ENCODE results near the gene KCNQ4.
A peak's percentile ranks its signal among the peaks of the same experiment; 100 is the strongest.

KCNQ4 gene

GRCh38 chr1:40853885-40854170 lies 70.2 kb downstream of the KCNQ4 start:
- no peak overlapping the region for H3K4me3 ChIP-seq (ENCODE audit: low read depth, low read length)
- no peak for TF ChIP-seq CTCF (IDR thresholded peaks at IDR 0.05; ENCODE audit: control insufficient read depth, extremely low read depth, insufficient read depth)
- no peak for DNase-seq (ENCODE audit: low read depth)

DNA sequence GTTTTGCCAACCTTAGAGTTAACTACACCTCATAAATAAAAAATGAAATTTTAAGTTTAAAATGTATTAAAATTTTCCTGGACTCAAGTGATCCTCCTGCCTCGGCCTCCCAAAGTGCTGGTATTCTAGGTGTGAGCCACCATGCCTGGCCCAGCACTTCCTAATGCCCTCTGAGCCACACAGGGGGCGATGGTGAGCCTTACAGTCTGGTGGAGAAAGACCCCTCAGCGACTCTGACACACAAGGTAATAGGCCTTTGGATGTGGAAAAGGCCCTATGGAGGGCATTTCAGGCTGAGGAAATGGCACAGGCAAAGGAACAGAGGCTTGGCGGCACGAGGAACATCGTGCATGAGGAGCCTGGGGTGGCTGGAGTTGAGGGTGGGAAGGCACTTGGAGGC lies 71.9 kb downstream of the KCNQ4 start:
- 0 out of 2 replicates have a peak, but pooled peaks have one; percentile 10 for TF ChIP-seq CTCF (IDR thresholded peaks at IDR 0.05; ENCODE audit: control insufficient read depth, extremely low read depth, insufficient read depth)
- no peak overlapping the region for H3K4me3 ChIP-seq (ENCODE audit: low read depth, low read length)
- DNase-seq (ENCODE audit: low read depth) = no peak

DNA sequence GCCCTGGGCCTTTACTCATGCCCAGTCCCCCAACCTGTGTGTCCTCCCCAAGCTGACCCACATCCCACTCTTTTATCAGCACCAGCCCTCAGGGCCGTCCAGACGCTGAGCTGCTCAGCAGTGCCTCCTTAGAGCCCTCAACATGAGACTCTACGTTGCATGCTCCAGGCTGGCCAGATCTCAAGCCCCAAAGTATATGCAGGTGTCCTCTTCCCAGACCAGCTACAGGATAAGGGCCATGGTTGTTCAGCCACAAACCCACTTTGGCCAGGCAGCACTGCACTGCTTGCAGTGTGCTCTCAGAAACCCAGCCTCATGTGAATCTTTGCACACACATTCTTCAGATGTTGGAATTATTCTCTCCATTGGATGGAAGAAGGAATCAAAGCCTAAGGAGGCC lies 72.5 kb downstream of the KCNQ4 start:
- no peak overlapping the region for H3K4me3 ChIP-seq (ENCODE audit: low read depth, low read length)
- TF ChIP-seq CTCF (IDR thresholded peaks at IDR 0.05; ENCODE audit: control insufficient read depth, extremely low read depth, insufficient read depth) = no peak
- DNase-seq (ENCODE audit: low read depth) = no peak

DNA sequence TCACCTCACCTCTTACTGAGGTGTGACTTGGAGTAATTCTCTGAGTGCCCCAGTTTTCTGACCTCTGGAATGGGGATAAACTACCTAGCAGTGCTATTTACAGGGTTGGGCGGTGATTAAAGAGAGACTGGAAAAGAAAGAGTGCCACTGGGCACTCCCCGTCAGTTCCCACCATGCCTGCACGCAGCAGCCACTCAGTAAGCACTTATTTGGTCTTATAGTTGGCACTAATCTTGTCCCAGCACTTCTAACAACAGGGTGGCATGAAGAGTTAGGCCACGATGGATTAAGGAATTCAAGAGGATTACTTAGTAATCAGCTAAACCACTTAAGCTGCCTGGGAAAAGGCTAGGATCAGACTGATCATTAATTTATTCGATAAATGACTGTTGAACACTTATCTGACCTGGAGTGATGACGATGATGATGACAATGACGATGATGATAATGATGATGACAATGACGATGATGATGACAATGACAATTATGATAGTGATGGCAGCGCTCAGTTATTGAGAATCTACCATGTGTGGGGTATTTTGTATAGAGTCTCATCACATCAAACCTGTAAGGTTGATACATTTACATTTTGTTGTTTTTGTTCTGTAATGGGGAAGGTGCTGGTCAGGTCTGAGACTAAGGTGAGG lies 73.2 kb downstream of the KCNQ4 start:
- no peak for TF ChIP-seq CTCF (IDR thresholded peaks at IDR 0.05; ENCODE audit: control insufficient read depth, extremely low read depth, insufficient read depth)
- no peak for DNase-seq (ENCODE audit: low read depth)
- no peak overlapping the region for H3K4me3 ChIP-seq (ENCODE audit: low read depth, low read length)

- DNase-seq (ENCODE audit: low read depth) = no peak
- H3K4me3 ChIP-seq (ENCODE audit: low read depth, low read length) = no peak overlapping the region
- TF ChIP-seq CTCF (IDR thresholded peaks at IDR 0.05; ENCODE audit: control insufficient read depth, extremely low read depth, insufficient read depth) = no peak
Measured at GRCh38 chr1:40857737-40858136, 74.2 kb downstream of the KCNQ4 start.

- DNase-seq (ENCODE audit: low read depth) = no peak
- no peak for TF ChIP-seq CTCF (IDR thresholded peaks at IDR 0.05; ENCODE audit: control insufficient read depth, extremely low read depth, insufficient read depth)
- H3K4me3 ChIP-seq (ENCODE audit: low read depth, low read length) = no peak overlapping the region
Measured at GRCh38 chr1:40858856-40859416, 75.3 kb downstream of the KCNQ4 start.

DNA sequence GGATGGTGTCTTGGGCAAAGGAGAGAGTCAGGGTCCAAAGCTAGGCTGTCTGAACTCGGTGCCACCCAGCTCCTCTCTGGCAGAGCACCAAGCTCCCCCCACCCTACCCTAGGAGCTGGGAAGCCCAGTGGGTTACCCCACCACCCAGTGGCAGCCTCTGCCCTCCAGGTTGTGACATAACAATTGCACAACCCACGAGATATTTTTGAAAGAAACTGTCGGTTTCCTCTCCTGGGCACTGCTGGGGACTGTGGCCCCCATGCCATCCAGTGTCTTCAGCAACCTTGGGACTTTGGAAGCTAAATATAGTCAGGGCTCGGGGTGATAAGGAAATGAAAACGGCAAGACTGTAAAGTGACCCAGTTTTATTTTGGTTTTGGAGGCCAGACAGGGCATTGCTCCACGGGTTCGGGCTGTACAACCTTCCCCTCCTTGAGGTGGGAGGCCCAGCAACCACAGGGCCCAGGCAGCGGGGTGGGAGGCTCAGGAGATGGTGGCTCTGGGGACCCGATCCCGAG lies 77.2 kb downstream of the KCNQ4 start:
- no peak for DNase-seq (ENCODE audit: low read depth)
- TF ChIP-seq CTCF (IDR thresholded peaks at IDR 0.05; ENCODE audit: control insufficient read depth, extremely low read depth, insufficient read depth) = no peak
- H3K4me3 ChIP-seq (ENCODE audit: low read depth, low read length) = no peak overlapping the region

Measured in LNCaP clone FGC (cell line).